K562 (cell line): ENCODE data around the gene HOTAIR. TPM values are rescaled to one million over a fixed set of nuclear protein-coding genes. Genes with fewer than 3 reads are reported as not detected.

Experiments used
- ATAC-seq: fragments of 200-7000 bp; cut with Tn5 transposase; 3 replicates; pipeline ENCODE4 v1.9.1; 2020; ENCODE audit warnings: moderate library complexity
- BruUV-seq: library from RNA; stranded (reverse); fragments of 400-500 nt; replicated peaks from 2 replicates; lab custom pipeline; 2021; lab: Mats Ljungman, UMichigan
- CTCF ChIA-PET: fragments of 300-600 bp; formaldehyde crosslinking; extraction: SDS; loops from one replicate; lab custom pipeline; 2021; ENCODE audit warnings: low intra/inter-chr PET ratio; lab: Yijun Ruan, JAX
- POLR2A ChIA-PET: fragments of 300-600, 350-650 bp; sonication (Branson Sonifier 250); formaldehyde crosslinking; extraction: SDS; loops from one replicate; lab custom pipeline; 2021; ENCODE audit warnings: antibody characterized with exemption, inconsistent platforms; lab: Yijun Ruan, JAX
- DNase-seq, 4 experiments: peaks; one replicate each; pipeline versions ENCODE4 v3.0.0 to v3.0.0-alpha.2; 2011 to 2018; ENCODE audit warnings: low spot score in 3 of 4, mixed read lengths in 3 of 4; ENCODE audit errors: extremely low read depth in 1 of 4
- FAIRE-seq: peaks from 2 replicates; lab custom pipeline; 2011; peaks lifted over from hg19 to GRCh38; lab: Jason Lieb, UNC
- H2AFZ ChIP-seq: 2 replicates; pipeline ENCODE4 v1.6.0; 2011; ENCODE audit warnings: low read depth, low read length, control low read depth, inconsistent platforms
- H3K27ac ChIP-seq: fragments of 200-600 bp; 3 replicates; pipeline ENCODE4 v1.8.0; 2011; ENCODE audit warnings: low read depth, mild to moderate bottlenecking, control low read depth, inconsistent platforms, low read length, moderate library complexity, mixed read lengths; ENCODE audit errors: extremely low read depth
- H3K27me3 ChIP-seq, 2 experiments: fragments of 300-600 bp in 1 of 2; 2 replicates in 1 of 2; 3 replicates in 1 of 2; pipeline versions ENCODE4 v1.6.0 to v1.8.0; 2011; ENCODE audit warnings: inconsistent platforms in 2 of 2, low read length in 2 of 2, mild to moderate bottlenecking in 1 of 2, mixed read lengths in 1 of 2, moderate library complexity in 1 of 2; ENCODE audit not compliant: control insufficient read depth in 2 of 2, insufficient read depth in 2 of 2
- H3K36me3 ChIP-seq: fragments of 300-600 bp; 3 replicates; pipeline ENCODE4 v1.8.0; 2011; ENCODE audit warnings: mild to moderate bottlenecking, low read length, inconsistent platforms; ENCODE audit not compliant: control insufficient read depth, insufficient read depth
- H3K4me1 ChIP-seq, 2 experiments: fragments of 200-600 bp in 1 of 2; replicated peaks in 1 of 2; 2 replicates in 1 of 2; 3 replicates in 1 of 2; pipeline versions ENCODE4 v1.5.1 to v1.8.0; 2011; ENCODE audit warnings: inconsistent platforms in 2 of 2, low read length in 2 of 2, mild to moderate bottlenecking in 1 of 2, mixed read lengths in 1 of 2, moderate library complexity in 1 of 2; ENCODE audit not compliant: control insufficient read depth in 2 of 2, insufficient read depth in 2 of 2
- H3K4me2 ChIP-seq: 2 replicates; pipeline ENCODE4 v1.6.1; 2011; ENCODE audit warnings: low read length, control low read depth, inconsistent platforms, mixed read lengths; ENCODE audit not compliant: insufficient read depth
- H3K4me3 ChIP-seq: fragments of 200-600 bp; sonication (generic), shearing (Covaris generic); 2 replicates; pipeline ENCODE4 v1.5.1; 2016; ENCODE audit warnings: control low read depth, inconsistent platforms
- H3K79me2 ChIP-seq: fragments of 200-600 bp; 3 replicates; pipeline ENCODE4 v1.8.0; 2011; ENCODE audit warnings: low read length, inconsistent platforms; ENCODE audit not compliant: control insufficient read depth, insufficient read depth
- H3K9ac ChIP-seq, 2 experiments: 2 replicates each; pipeline versions ENCODE4 v1.6.0 to v1.6.1; 2011; ENCODE audit warnings: low read depth in 2 of 2, low read length in 2 of 2, control low read depth in 1 of 2, inconsistent platforms in 1 of 2, mild to moderate bottlenecking in 1 of 2, mixed read lengths in 1 of 2; ENCODE audit not compliant: insufficient read depth in 1 of 2
- H3K9me1 ChIP-seq: one replicate; pipeline ENCODE4 v1.6.0; 2011; ENCODE audit warnings: inconsistent platforms, mild to moderate bottlenecking, low read length, moderate library complexity; ENCODE audit not compliant: control insufficient read depth, insufficient read depth
- H3K9me3 ChIP-seq: replicated peaks from 2 replicates; pipeline ENCODE4 v1.5.1; 2011; ENCODE audit warnings: low read depth, low read length, inconsistent platforms; ENCODE audit not compliant: control insufficient read depth, insufficient read depth
- H4K20me1 ChIP-seq: replicated peaks from 2 replicates; pipeline ENCODE4 v1.6.1; 2011; ENCODE audit warnings: low read length, inconsistent platforms, mixed read lengths; ENCODE audit not compliant: control insufficient read depth, insufficient read depth
- FOXA3 ChIP-seq, 2 experiments: fragments of 450-650 bp in 1 of 2; sonication (generic) in 1 of 2; formaldehyde crosslinking; IDR thresholded peaks in 1 of 2; conservative IDR thresholded peaks in 1 of 2; 2 replicates each; pipeline versions ENCODE4 v1.4.0 to v1.8.0; 2020 to 2022; ENCODE audit warnings: mild to moderate bottlenecking in 2 of 2, missing genetic modification reagents in 1 of 2
- MEF2A ChIP-seq: IDR thresholded peaks from 2 replicates; pipeline ENCODE4 v1.6.1; 2011; ENCODE audit warnings: low read depth, mild to moderate bottlenecking, low read length, moderate library complexity; ENCODE audit not compliant: control insufficient read depth
- ZNF274 ChIP-seq: IDR thresholded peaks from 2 replicates; pipeline ENCODE4 v1.6.1; 2011; ENCODE audit warnings: low read depth, mild to moderate bottlenecking, low read length, moderate library complexity, borderline replicate concordance
- WGBS: fragments of 100-300 bp; shearing (Covaris generic); methylation state at CpG from one replicate; pipeline ENCODE4 v1.1.6; 2016; ENCODE audit warnings: low coverage, mixed read lengths; ENCODE audit not compliant: insufficient coverage; ENCODE audit errors: missing lambda C conversion rate; 5-methylcytosine and 5-hydroxymethylcytosine counted together
- in situ Hi-C: fragments of 300-500 bp; cut with MboI; formaldehyde crosslinking; loops from 4 replicates; pipeline ENCODE4 v1.15.0; 2018; ENCODE audit warnings: inconsistent platforms, mixed read lengths
- intact Hi-C: fragments of 100-400 bp; cut with micrococcal nuclease; formaldehyde crosslinking; loops from 2 replicates; pipeline ENCODE4 v1.14.2; 2022
- polyA plus RNA-seq, 8 experiments: library from polyadenylated mRNA; depleted of rRNA in 4 of 8; stranded (reverse) in 5 of 8; unstranded in 3 of 8; fragments of >200 nt; fragmentation: Nextera tagmentation in 2 of 8; fragmentation: Illumina TruSeq in 1 of 8; extraction: Ambion mirVana in 2 of 8; extraction: Trizol in 1 of 8; gene quantifications; 2 replicates each; pipeline versions ENCODE4 v1.2.1 to v1.2.3, GENCODE V29; 2011 to 2014; ENCODE audit warnings: inconsistent platforms in 1 of 8, missing spikeins in 1 of 8
- total RNA-seq, 7 experiments: library from RNA; depleted of rRNA in 6 of 7; stranded (reverse); fragments of >200 nt in 6 of 7; fragmentation: Illumina TruSeq in 2 of 7; extraction: Trizol in 2 of 7; gene quantifications; 2 replicates each; pipeline versions ENCODE4 v1.2.1 to v1.2.3, GENCODE V29; 2011 to 2021; ENCODE audit warnings: low replicate concordance in 1 of 7

The HOTAIR gene
- total and polyA plus RNA-seq, 9 of the 15 experiments (the other 6 are each of a cell fraction or from before 2014, with no cell fraction given), result 0.04 TPM; not detected in 8

GRCh38 chr12:53924521-53925405, 50.0 kb downstream of the HOTAIR start:
- Histone ChIP-seq H3K4me1 (peaks cover 0 to 4% of the 10 kb centered on the region in 2 experiments; a peak in 1 of 5 replicates), H3K36me3 (no peaks in the 10 kb centered on the region), H3K9me1 (no peaks in the 10 kb centered on the region), H3K4me3 (no peak overlapping the region), H3K79me2 (no peaks in the 10 kb centered on the region), H3K27me3 (peaks cover 39 to 46% of the 10 kb centered on the region in 2 experiments; a peak in 4 of 5 replicates), H3K27ac (no peak overlapping the region), H2AFZ (no peak overlapping the region), H4K20me1 (no peaks in the 10 kb centered on the region), H3K9me3 (no peaks in the 10 kb centered on the region), H3K4me2 (no peak overlapping the region), H3K9ac (no peak overlapping the region)
- BruUV-seq, result no TSS peak
- FAIRE-seq (no peak), DNase-seq (no peak), ATAC-seq (no peak)
- POLR2A ChIA-PET, result interaction anchor here (0.6 kb wide), 1 partner anchor 51 kb away, joined by 3 read pairs; no protein-coding TSS in a partner anchor
- no peak for TF ChIP-seq ZNF274
- TF ChIP-seq FOXA3 (CRISPR knock-in tag; conservative IDR thresholded peaks at IDR 0.05 in 1 of 2, IDR thresholded peaks at IDR 0.05 in 1 of 2), result no peak
- TF ChIP-seq MEF2A, result no peak
- in situ Hi-C loops (no loop called here), intact Hi-C loops (no loop called here)
- CTCF ChIA-PET, result no interaction called here
- WGBS, result 0% methylated on average over 2 of the region's 2 CpGs
